HEK293 (cell line): Measurements from ENCODE around the gene ZSCAN31.
A peak's percentile ranks its signal among the peaks of the same experiment; 100 is the strongest.

ENCODE experiments used
- CTCF ChIA-PET: fragments of 350-600 bp; formaldehyde crosslinking; extraction: SDS; loops from one replicate; lab custom pipeline; 2021; ENCODE audit warnings: antibody characterized with exemption; lab: Yijun Ruan, JAX
- POLR2A ChIA-PET: fragments of 300-600 bp; formaldehyde crosslinking; extraction: SDS; loops from one replicate; lab custom pipeline; 2020; ENCODE audit warnings: antibody characterized with exemption, inconsistent platforms; lab: Yijun Ruan, JAX
- H3K27ac ChIP-seq: fragments of 200-500 bp; sonication (Bioruptor generic); 2 replicates; pipeline ENCODE4 v1.5.1; 2014; ENCODE audit warnings: low read depth, low read length, control low read depth, inconsistent platforms; ENCODE audit errors: extremely low read depth
- H3K36me3 ChIP-seq, 2 experiments: fragments of 200-500 bp in 1 of 2; sonication (Bioruptor generic) in 1 of 2; 1 replicate in 1 of 2; 2 replicates in 1 of 2; pipeline ENCODE4 v1.5.1; 2014 to 2017; ENCODE audit warnings: inconsistent platforms in 2 of 2, low read length in 2 of 2; ENCODE audit not compliant: control insufficient read depth in 2 of 2, insufficient read depth in 1 of 2
- H3K4me1 ChIP-seq: fragments of 200-500 bp; sonication (Bioruptor generic); 2 replicates; pipeline ENCODE4 v1.5.1; 2014; ENCODE audit warnings: mild to moderate bottlenecking, low read length, inconsistent platforms; ENCODE audit not compliant: control insufficient read depth, insufficient read depth
- H3K4me3 ChIP-seq: 2 replicates; pipeline ENCODE4 v1.5.1; 2011; ENCODE audit warnings: low read depth, mild to moderate bottlenecking, control low read depth, low read length, moderate library complexity
- H3K9me3 ChIP-seq: fragments of 200-500 bp; sonication (Bioruptor generic); 2 replicates; pipeline ENCODE4 v1.5.1; 2014; ENCODE audit warnings: low read depth, low read length, inconsistent platforms; ENCODE audit not compliant: control insufficient read depth, insufficient read depth
- CTCF ChIP-seq: fragments of 450-650 bp; formaldehyde crosslinking; IDR thresholded peaks from 2 replicates; pipeline ENCODE4 v1.5.1; 2016; ENCODE audit warnings: missing biosample characterization, missing genetic modification characterization
- HOXD13 ChIP-seq: sonication (generic); formaldehyde crosslinking; IDR thresholded peaks from 2 replicates; pipeline ENCODE4 v1.8.0; 2022; ENCODE audit warnings: missing genetic modification reagents, borderline replicate concordance
- KLF9 ChIP-seq: fragments of 450-650 bp; formaldehyde crosslinking; IDR thresholded peaks from 2 replicates; pipeline ENCODE4 v1.5.1; 2016; ENCODE audit warnings: missing biosample characterization, missing genetic modification characterization, low read depth
- YY2 ChIP-seq: fragments of 450-650 bp; formaldehyde crosslinking; IDR thresholded peaks from 2 replicates; pipeline ENCODE4 v1.5.1; 2016; ENCODE audit warnings: missing biosample characterization, missing genetic modification characterization
- ZNF121 ChIP-seq: fragments of 450-650 bp; formaldehyde crosslinking; IDR thresholded peaks from 2 replicates; pipeline ENCODE4 v1.5.1; 2016; ENCODE audit warnings: missing biosample characterization, missing genetic modification characterization
- ZNF23 ChIP-seq: fragments of 450-650 bp; formaldehyde crosslinking; IDR thresholded peaks from 2 replicates; pipeline ENCODE4 v1.5.1; 2016; ENCODE audit warnings: missing biosample characterization, missing genetic modification characterization, borderline replicate concordance
- ZNF266 ChIP-seq: fragments of 450-650 bp; formaldehyde crosslinking; IDR thresholded peaks from 2 replicates; pipeline ENCODE4 v1.5.1; 2016; ENCODE audit warnings: missing biosample characterization, missing genetic modification characterization, low read depth
- ZNF292 ChIP-seq: fragments of 450-650 bp; formaldehyde crosslinking; IDR thresholded peaks from 2 replicates; pipeline ENCODE4 v1.5.1; 2016; ENCODE audit warnings: low read depth, missing biosample characterization, missing genetic modification characterization, borderline replicate concordance
- ZNF433 ChIP-seq: fragments of 450-650 bp; formaldehyde crosslinking; IDR thresholded peaks from 2 replicates; pipeline ENCODE4 v1.5.1; 2016; ENCODE audit warnings: missing biosample characterization, missing genetic modification characterization, low read depth
- ZNF501 ChIP-seq: fragments of 450-650 bp; formaldehyde crosslinking; IDR thresholded peaks from 2 replicates; pipeline ENCODE4 v1.5.1; 2016; ENCODE audit warnings: missing biosample characterization, missing genetic modification characterization
- ZNF510 ChIP-seq: fragments of 450-650 bp; formaldehyde crosslinking; IDR thresholded peaks from 2 replicates; pipeline ENCODE4 v1.5.1; 2018; ENCODE audit warnings: mild to moderate bottlenecking, missing genetic modification characterization, missing biosample characterization; ENCODE audit not compliant: insufficient replicate concordance
- ZNF548 ChIP-seq: fragments of 450-650 bp; formaldehyde crosslinking; IDR thresholded peaks from 2 replicates; pipeline ENCODE4 v1.5.1; 2016; ENCODE audit warnings: missing biosample characterization, missing genetic modification characterization
- ZNF549 ChIP-seq: fragments of 450-650 bp; IDR thresholded peaks from 2 replicates; pipeline ENCODE4 v1.5.1; 2018; ENCODE audit warnings: missing biosample characterization, missing genetic modification characterization, mild to moderate bottlenecking, inconsistent platforms, moderate library complexity
- ZNF664 ChIP-seq: fragments of 450-650 bp; formaldehyde crosslinking; IDR thresholded peaks from 2 replicates; pipeline ENCODE4 v1.5.1; 2016; ENCODE audit warnings: missing biosample characterization, missing genetic modification characterization
- ZNF677 ChIP-seq: fragments of 450-650 bp; IDR thresholded peaks from 2 replicates; pipeline ENCODE4 v1.5.0; 2018; ENCODE audit warnings: missing biosample characterization, mild to moderate bottlenecking, missing genetic modification characterization, moderate library complexity
- ZSCAN30 ChIP-seq: fragments of 450-650 bp; IDR thresholded peaks from 2 replicates; pipeline ENCODE4 v1.5.1; 2018; ENCODE audit warnings: missing biosample characterization, mild to moderate bottlenecking, missing genetic modification characterization, moderate library complexity
- ZSCAN4 ChIP-seq: fragments of 450-650 bp; formaldehyde crosslinking; IDR thresholded peaks from 2 replicates; pipeline ENCODE4 v1.5.1; 2017; ENCODE audit warnings: missing biosample characterization, missing genetic modification characterization
- ZXDB ChIP-seq: fragments of 450-650 bp; formaldehyde crosslinking; IDR thresholded peaks from 2 replicates; pipeline ENCODE4 v1.5.1; 2016; ENCODE audit warnings: missing biosample characterization, missing genetic modification characterization
- TF ChIP-seq, protein P1 (sequence below): fragments of 450-650 bp; formaldehyde crosslinking; IDR thresholded peaks from 2 replicates; pipeline ENCODE4 v1.5.1; 2016; ENCODE audit warnings: missing biosample characterization, missing genetic modification characterization

Gene ZSCAN31

DNA sequence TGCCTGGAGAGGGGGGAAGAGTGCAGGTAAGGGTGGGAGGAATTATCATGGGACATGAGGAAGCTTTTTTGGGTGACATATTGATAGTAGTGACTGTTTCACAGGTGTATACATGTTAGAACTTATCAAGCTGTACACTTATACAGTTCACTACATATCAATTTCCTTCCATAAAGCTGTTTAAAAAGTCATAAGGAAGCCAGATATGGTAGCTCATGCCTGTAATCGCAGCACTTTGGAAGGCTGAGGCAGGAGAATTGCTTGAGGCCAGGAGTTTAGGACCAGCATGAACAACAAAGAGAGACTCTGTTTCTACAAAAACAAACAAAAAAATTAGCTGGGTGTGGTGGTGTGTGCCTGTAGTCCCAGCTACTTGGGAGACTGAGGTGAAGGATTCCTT lies 41.9 kb upstream of the ZSCAN31 start:
- Histone ChIP-seq H3K27ac (no peak overlapping the region), H3K4me1 (no peaks in the 10 kb centered on the region), H3K36me3 (peaks cover 46 to 57% of the 10 kb centered on the region in 2 experiments), H3K9me3 (no peaks in the 10 kb centered on the region), H3K4me3 (no peak overlapping the region)
- no peak for TF ChIP-seq ZSCAN30 (tag by site-specific recombination)
- no peak for TF ChIP-seq YY2 (tag by site-specific recombination)
- no peak for TF ChIP-seq KLF9 (tag by site-specific recombination)
- no peak for TF ChIP-seq ZNF292 (tag by site-specific recombination)
- TF ChIP-seq ZXDB (tag by site-specific recombination) = no peak
- no peak for TF ChIP-seq ZNF433 (tag by site-specific recombination)
- no peak for TF ChIP-seq ZNF548 (tag by site-specific recombination)
- TF ChIP-seq, protein P1, sequence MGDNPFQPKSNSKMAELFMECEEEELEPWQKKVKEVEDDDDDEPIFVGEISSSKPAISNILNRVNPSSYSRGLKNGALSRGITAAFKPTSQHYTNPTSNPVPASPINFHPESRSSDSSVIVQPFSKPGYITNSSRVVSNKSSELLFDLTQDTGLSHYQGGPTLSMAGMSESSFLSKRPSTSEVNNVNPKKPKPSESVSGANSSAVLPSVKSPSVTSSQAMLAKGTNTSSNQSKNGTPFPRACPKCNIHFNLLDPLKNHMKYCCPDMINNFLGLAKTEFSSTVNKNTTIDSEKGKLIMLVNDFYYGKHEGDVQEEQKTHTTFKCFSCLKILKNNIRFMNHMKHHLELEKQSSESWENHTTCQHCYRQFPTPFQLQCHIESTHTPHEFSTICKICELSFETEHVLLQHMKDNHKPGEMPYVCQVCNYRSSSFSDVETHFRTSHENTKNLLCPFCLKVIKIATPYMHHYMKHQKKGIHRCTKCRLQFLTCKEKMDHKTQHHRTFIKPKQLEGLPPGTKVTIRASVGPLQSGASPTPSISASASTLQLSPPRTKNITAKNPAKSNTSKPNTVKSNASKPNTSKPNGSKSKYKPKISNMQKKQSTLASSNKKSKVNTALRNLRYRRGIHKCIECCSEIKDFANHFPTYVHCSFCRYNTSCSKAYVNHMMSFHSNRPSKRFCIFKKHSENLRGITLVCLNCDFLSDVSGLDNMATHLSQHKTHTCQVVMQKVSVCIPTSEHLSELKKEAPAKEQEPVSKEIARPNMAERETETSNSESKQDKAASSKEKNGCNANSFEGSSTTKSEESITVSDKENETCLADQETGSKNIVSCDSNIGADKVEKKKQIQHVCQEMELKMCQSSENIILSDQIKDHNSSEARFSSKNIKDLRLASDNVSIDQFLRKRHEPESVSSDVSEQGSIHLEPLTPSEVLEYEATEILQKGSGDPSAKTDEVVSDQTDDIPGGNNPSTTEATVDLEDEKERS (tag by site-specific recombination) = no peak
- no peak for TF ChIP-seq ZNF23 (tag by site-specific recombination)
- no peak for TF ChIP-seq CTCF (tag by site-specific recombination)
- no peak for TF ChIP-seq ZNF266 (tag by site-specific recombination)
- TF ChIP-seq ZNF510 (tag by site-specific recombination) = no peak
- ChIA-PET POLR2A (interaction anchor here (0.7 kb wide), 1 partner anchor 39 kb away, joined by 3 read pairs; no protein-coding TSS in a partner anchor), CTCF (interaction anchor here (0.6 kb wide), 1 partner anchor 87 kb away, joined by 6 read pairs; no protein-coding TSS in a partner anchor)

DNA sequence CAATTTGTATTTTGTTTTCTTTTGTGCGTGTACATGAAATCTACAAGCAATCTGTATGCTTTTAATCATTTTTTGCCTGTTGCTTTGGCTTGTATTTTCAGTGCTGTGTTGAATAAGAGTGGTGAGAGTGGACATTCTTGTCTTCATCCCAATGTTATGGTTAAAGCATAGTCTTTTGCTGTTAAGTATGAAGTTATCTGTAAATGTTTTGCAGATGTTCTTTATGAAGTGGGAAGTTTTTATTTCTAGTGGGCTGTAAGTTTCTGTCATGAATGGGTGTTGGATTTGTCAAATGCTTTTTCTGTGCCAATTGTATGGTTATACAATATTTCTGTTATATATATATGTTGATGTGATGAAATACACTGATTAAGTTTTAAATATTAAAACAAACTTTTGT lies 38.0 kb upstream of the ZSCAN31 start:
- POLR2A ChIA-PET = no interaction called here
- Histone ChIP-seq H3K36me3 (peaks cover 17 to 18% of the 10 kb centered on the region in 2 experiments), H3K9me3 (no peaks in the 10 kb centered on the region), H3K4me1 (no peaks in the 10 kb centered on the region), H3K27ac (no peak overlapping the region), H3K4me3 (no peak overlapping the region)
- TF ChIP-seq HOXD13 (CRISPR knock-in tag) = no peak
- peak; percentile 47; the same call in 1 of the 2 replicates for TF ChIP-seq ZNF677 (tag by site-specific recombination)
- CTCF ChIA-PET = no interaction called here

GRCh38 chr6:28371706-28372451 lies 35.9 kb upstream of the ZSCAN31 start:
- TF ChIP-seq ZSCAN4 = no peak
- TF ChIP-seq ZNF501 (tag by site-specific recombination) = no peak
- no peak for TF ChIP-seq ZNF549 (tag by site-specific recombination)
- no peak for TF ChIP-seq ZNF121
- TF ChIP-seq ZNF664 (tag by site-specific recombination) = no peak
- Histone ChIP-seq H3K4me1 (no peaks in the 10 kb centered on the region), H3K36me3 (peaks cover 10 to 16% of the 10 kb centered on the region in 2 experiments), H3K4me3 (no peak overlapping the region), H3K27ac (no peak overlapping the region), H3K9me3 (no peaks in the 10 kb centered on the region)
- POLR2A ChIA-PET = interaction anchor here (0.6 to 1.5 kb wide), 2 partner anchors 37 to 376 kb away, joined by 3 to 4 read pairs; no protein-coding TSS in a partner anchor
- CTCF ChIA-PET = interaction anchor here (0.6 to 2.2 kb wide), 4 partner anchors 12 to 457 kb away, joined by 3 to 12 read pairs (median 4); no protein-coding TSS in a partner anchor
